ENCODE data around the gene LYRM4.

- no peak for TF ChIP-seq CTCF (IDR thresholded peaks at IDR 0.05; ENCODE audit: insufficient read depth, low read length, poor library complexity, severe bottlenecking)
- TF ChIP-seq EZH2phosphoT487 (conservative IDR thresholded peaks at IDR 0.05; ENCODE audit: low read length): no peak
Measured at GRCh38 chr6:5271926-5272325, 11.2 kb upstream of the LYRM4 start.

Measured in SU-DHL-6 (cell line).